ENCODE measurements around the gene NID1. TPM values are rescaled to one million over a fixed set of nuclear protein-coding genes. Genes with fewer than 3 reads are reported as not detected.

Gene NID1
- total RNA-seq, 4 donors from 2014 or later: 23.4 to 80.0 (median 30.7) TPM

GRCh38 chr1:236095705-236096520, 31.0 kb upstream of the NID1 start:
- WGBS, 2 donors: 85 to 92% methylated on average over 3 of the region's 3 CpGs
- no peak for DNase-seq (ENCODE audit: low spot score in 2 of 2)
- H3K4me3 ChIP-seq (ENCODE audit: low read depth, poor library complexity, severe bottlenecking): no peak overlapping the region
- intact Hi-C loops (cut with DNase I; ENCODE audit: low total_unique reads): no loop called here
- TF ChIP-seq CTCF (IDR thresholded peaks at IDR 0.05): no peak
- no peak for TF ChIP-seq POLR2A (IDR thresholded peaks at IDR 0.05)

DNA sequence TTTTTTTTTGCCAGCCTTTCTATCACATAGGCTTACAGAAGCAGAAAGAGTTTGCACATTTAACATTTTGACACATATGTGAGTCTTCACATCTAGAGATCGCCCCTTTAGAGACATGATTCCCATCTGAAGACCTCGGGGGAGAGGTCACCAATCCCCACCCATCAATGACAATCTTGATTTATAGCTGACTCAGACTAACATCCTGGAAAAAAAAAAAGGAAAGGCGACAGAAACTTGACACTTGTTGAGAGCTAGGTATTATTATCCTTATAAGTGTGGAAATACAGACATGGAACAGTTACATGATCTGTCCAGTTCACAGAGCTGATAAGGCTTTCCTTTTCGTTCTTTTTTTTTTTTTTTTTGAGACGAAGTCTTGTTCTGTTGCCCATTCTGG, 28.0 kb upstream of the NID1 start:
- no peak for DNase-seq (ENCODE audit: low spot score in 2 of 2)
- intact Hi-C loops (cut with DNase I; ENCODE audit: low total_unique reads): no loop called here
- 55 to 59% methylated on average over 5 of the region's 5 CpGs for WGBS, 2 donors
- H3K4me3 ChIP-seq (ENCODE audit: low read depth, poor library complexity, severe bottlenecking): no peak overlapping the region
- TF ChIP-seq POLR2A (IDR thresholded peaks at IDR 0.05) (no peak), CTCF (IDR thresholded peaks at IDR 0.05) (no peak)

DNA sequence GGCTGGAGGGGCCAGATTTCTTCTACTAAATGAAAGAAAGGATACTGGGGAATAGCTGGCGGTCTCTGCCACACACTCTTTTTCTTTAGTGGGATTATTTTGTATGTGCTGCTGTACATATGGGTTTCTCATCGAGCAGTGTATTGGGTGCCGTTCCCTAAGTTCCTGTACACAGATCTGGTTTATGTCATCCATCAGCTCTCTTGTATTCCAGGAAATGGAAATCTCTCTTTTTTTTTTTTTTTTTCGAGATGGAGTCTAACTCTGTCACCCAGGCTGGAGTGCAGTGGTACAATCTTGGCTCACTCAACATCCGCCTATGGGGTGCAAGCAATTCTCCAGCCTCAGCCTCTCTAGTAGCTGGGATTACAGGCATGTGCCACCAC, 27.0 kb upstream of the NID1 start:
- no peak overlapping the region for H3K4me3 ChIP-seq (ENCODE audit: low read depth, poor library complexity, severe bottlenecking)
- TF ChIP-seq CTCF (IDR thresholded peaks at IDR 0.05): no peak
- no peak for TF ChIP-seq POLR2A (IDR thresholded peaks at IDR 0.05)
- DNase-seq (ENCODE audit: low spot score in 2 of 2): no peak
- intact Hi-C loops (cut with DNase I; ENCODE audit: low total_unique reads): no loop called here
- WGBS, 2 donors: 72 to 74% methylated on average over 5 of the region's 5 CpGs

GRCh38 chr1:236090741-236091147, 25.9 kb upstream of the NID1 start:
- DNase-seq (ENCODE audit: low spot score in 2 of 2): no peak
- WGBS, 2 donors: 53 to 68% methylated on average over 5 of the region's 5 CpGs
- no peak overlapping the region for H3K4me3 ChIP-seq (ENCODE audit: low read depth, poor library complexity, severe bottlenecking)
- intact Hi-C loops (cut with DNase I; ENCODE audit: low total_unique reads): no loop called here
- no peak for TF ChIP-seq POLR2A (IDR thresholded peaks at IDR 0.05)
- TF ChIP-seq CTCF (IDR thresholded peaks at IDR 0.05): no peak

GRCh38 chr1:236089046-236089773, 24.3 kb upstream of the NID1 start:
- no peak for TF ChIP-seq CTCF (IDR thresholded peaks at IDR 0.05)
- no peak for TF ChIP-seq POLR2A (IDR thresholded peaks at IDR 0.05)
- no peak overlapping the region for H3K4me3 ChIP-seq (ENCODE audit: low read depth, poor library complexity, severe bottlenecking)
- DNase-seq (ENCODE audit: low spot score in 2 of 2): no peak
- 81 to 87% methylated on average over 12 of the region's 12 CpGs for WGBS, 2 donors
- intact Hi-C loops (cut with DNase I; ENCODE audit: low total_unique reads): no loop called here
